Stimulated activated CD8-positive, alpha-beta memory T cell treated with anti-CD3 and anti-CD28 coated beads, Interleukin-4, amount 100 ng/mL, for 1 hour (primary cell): ENCODE data around the gene CRELD2.

ENCODE experiments used
- DNase-seq, 2 donors: peaks; one replicate each; pipeline ENCODE4 v3.0.0-alpha.2; 2020; ENCODE audit warnings: low read depth in 2 of 2, low spot score in 1 of 2

The CRELD2 gene

GRCh38 chr22:49887064-49887451, 31.4 kb upstream of the CRELD2 start:
- DNase-seq: no peak

GRCh38 chr22:49887702-49888101, 30.7 kb upstream of the CRELD2 start:
- DNase-seq: no peak

DNA sequence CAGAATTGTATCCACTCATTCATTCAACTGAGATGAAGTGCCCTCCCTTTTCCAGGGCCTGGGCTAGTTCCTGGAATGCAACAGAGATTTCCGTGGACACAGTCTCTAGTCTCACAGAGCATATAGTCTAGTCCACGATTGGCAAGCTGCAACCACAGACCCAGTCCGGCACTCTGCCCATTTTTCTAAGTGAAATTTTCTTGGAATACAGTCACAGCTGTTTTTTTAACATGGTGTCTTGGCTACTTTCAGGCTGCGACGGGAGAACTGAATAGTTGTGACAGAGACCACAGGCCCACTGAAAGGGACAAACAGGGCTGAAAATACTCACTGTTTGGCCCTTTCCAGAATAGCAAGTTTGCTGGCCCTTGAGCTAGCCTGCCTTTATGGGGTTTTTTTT, 29.4 kb upstream of the CRELD2 start:
- no peak for DNase-seq

GRCh38 chr22:49892226-49892899, 26.1 kb upstream of the CRELD2 start:
- no peak for DNase-seq

DNA sequence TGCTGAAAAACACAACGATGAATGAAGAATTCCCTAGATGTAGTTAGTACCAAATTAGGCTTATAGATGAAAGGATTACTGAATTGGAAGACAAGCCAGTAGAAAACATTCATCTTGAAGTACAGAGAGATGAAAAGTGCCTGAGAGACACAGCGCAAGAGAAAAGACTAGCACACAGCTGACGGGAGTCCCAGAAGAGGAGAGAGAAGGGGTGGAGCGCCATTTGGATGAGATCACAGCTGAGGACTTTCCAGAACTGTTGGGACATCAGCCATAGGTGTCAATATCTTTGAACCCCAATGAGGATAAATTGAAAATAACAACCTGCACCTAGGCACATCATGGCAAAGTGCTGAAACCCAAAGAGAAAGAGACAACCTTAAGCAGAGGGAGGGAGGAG, 25.4 kb upstream of the CRELD2 start:
- no peak for DNase-seq

GRCh38 chr22:49894322-49895054, 23.9 kb upstream of the CRELD2 start:
- DNase-seq: no peak

- no peak for DNase-seq
These were observed 22.2 kb upstream of the CRELD2 start for GRCh38 chr22:49896201-49896600.

DNA sequence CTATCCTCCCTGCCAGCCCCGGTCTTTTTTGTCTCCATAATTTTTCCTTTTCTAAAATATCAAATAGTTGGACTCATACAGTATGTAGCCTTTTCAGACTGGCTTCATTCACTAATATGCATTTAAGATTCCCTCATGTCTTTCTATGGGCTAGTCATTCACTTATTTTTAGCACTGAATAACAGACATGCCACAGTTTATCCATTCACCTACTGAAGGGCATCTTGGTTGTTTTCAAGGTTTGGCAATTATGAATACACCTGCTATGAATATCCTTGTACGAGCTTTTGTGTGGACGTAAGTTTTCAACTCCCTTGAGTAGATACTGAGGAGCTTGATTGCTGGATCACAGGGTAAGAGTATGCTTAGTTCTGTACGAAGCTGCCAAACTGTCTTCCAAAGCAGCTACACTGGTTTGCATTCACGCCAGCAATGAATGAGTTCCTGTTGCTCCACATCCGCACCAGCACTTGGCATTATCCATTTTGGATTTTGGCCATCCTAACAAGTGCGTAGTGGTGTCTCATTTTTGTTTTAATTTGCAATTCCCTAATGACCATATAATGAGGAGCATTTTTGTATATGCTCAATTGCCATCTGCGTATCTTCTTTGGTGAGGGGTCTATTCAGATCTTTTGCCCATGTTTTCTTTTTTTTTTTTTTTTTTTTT, 21.3 kb upstream of the CRELD2 start:
- DNase-seq: no peak

DNA sequence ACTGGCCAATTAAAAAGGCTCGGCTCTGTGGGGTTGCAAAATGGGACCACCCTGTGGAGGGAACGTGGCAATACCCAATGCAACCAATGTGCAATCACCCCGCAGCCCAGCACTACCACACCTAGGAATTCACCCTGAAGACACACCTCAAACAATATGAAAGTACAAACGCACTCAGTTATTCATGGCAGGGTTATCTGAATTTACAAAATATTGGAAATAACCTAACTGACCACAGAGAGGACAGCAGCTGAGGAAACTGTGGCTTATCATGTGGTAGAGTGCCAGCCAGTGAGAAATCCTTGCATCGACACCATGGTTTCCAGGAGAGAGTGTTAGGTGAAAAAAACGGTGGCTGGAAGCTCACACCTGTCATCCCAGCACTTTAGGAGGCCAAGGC, 18.9 kb upstream of the CRELD2 start:
- DNase-seq: no peak

GRCh38 chr22:49900441-49901230, 17.8 kb upstream of the CRELD2 start:
- no peak for DNase-seq

DNA sequence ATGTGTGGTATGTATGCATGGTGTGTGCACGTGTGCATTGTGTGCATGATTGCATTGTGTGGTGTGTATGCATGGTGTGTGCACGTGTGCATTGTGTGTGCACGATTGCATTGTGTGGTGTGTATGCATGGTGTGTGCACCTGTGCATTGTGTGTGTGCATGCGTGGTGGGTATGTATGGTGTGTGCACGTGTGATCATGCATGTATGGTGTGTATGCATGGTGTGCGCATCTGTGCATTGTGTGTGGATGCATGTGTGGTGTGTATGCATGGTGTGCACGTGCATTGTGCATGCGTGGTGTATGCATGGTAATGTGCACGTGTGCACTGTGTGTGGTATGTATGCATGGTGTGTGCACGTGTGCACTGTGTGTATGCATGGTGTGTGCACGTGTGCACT, 17.0 kb upstream of the CRELD2 start:
- DNase-seq: no peak

DNA sequence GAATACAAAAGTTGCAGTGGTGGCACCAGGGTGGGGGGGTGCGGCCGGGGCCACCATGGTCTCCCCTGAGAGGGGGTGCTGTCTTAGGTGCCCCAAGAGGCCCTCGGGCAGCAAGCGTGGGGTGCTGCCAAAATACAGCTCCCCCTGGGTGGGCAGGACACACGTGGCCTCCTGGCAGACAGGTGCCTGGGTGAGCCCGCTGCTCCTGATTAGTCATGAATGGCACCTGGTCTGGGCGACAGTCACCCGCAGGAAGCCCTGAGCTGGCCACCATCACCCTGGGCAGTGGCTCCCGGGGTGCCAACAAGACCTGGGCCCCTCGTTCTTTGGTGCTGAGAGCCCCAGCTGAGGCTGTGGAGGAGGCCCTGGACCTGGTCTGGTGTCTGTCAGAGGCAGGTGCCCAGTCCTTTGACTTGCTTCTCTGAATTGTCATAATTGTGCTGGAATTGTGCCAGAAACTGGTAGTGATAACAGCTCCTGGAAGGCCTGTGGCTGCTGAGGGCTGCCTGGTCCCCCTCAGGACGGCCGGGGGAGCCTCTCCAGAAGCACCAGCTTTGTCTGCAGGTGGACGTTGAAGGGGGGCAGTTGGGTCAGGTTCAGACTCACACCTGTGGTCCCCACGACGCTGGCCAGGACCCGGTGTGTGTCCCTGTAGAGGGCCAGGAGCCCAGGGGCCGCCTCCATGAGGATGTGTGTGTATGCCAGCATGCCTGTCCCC, 15.0 kb upstream of the CRELD2 start:
- no peak for DNase-seq

DNA sequence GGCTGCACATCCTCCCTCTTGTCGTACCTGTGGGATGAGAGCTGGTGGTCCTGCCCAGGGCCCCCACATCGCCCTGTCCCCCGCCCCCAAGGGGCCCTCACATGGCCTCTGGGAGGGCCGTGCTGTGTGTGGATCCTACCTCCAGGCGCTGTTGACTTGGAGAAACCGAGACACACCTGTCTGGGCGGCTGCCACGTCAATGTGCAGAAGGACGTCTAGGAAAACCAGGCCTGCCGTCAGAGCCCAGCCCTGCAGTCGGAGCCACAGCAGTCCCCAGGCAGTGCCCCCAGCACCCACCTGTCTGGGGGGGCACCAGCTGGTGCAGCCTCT, 14.4 kb upstream of the CRELD2 start:
- no peak for DNase-seq

DNA sequence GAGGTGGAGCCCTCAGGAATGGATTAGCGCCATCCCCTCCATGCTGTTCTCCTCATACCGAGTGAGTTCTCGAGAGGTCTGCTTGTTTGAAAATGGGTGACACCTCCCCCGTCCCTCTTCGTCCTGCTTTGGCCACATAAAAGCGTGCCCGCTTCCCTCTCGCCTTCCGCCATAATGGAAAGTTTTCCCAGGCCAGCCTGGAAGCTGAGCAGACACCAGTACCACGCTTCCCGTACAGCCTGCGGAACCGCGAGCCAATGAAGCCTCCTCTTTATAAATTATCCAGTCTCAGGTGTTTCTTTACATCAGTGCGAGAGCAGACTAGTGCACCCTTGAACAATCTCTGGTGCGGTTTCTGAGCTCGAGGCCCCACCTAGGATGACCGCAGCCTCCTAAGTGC, 13.0 kb upstream of the CRELD2 start:
- DNase-seq: no peak

- DNase-seq: no peak
These were observed 12.2 kb upstream of the CRELD2 start for GRCh38 chr22:49906071-49906798.

GRCh38 chr22:49906799-49907290, 11.6 kb upstream of the CRELD2 start:
- DNase-seq: no peak

DNA sequence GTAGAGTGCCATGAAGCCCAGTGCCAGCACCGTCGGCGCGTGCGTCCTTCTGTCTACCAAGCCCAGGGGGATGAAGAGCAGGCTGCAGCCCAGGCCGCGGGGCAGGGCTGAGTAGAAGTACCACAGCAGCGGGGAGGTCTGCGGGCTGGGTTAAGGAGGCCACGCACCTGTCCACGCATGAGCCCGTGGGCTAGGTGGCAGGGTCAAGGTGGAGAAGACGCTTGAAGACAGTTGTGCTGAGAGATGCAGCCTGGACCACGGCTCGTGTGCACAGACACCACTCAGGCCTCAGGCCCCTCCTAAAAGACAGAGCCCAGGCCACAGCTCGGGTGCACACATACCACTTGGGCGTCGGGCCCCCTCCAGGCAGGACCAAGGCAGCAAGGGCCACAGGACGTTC, 10.6 kb upstream of the CRELD2 start:
- no peak for DNase-seq

DNA sequence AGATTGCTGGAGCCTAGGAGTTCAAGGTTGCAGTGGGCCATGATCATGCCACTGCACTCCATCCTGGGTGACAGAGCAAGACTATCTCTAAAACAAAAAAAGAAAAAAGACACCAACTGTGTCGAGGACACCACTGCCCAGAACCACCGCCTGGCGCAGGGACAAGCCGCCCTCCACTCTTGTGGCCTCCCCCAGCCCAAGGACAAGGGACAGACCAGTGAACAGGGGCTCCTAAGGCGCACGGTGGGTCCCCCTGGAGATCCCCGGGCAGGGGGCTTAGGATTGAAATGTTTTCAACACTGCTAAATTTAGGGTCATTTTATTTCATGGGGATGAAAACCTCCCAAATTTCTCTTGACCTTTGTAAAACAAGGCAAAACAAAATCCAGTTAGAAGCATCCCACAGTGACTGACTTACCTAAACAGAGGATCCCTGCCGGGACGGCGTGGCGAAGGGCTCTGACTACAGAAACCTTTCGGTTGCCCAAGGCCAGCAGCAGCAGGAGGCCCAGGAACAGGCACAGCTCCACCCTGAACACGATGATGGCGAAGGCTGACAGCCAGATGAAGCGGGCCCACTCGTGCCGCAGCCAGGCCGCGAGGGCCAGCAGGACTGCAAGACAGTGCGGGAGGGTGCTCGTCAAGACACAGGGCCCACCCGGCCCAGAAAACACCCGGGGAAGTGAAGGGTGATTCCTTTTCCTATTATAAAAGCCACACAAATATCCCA, 8.8 kb upstream of the CRELD2 start:
- no peak for DNase-seq
